B cell (primary cell): ENCODE measurements around the gene DYNC2I2. TPM values are rescaled to one million over a fixed set of nuclear protein-coding genes. Genes with fewer than 3 reads are reported as not detected.

Source experiments
- ATAC-seq: fragments of 200-7000 bp; cut with Tn5 transposase; one replicate; pipeline ENCODE4 v1.10.0; 2021; ENCODE audit warnings: low read depth, mild to moderate bottlenecking, moderate number of reproducible peaks, moderate library complexity
- CTCF ChIA-PET: fragments of 350-600 bp; sonication (Branson Sonifier 250); formaldehyde crosslinking; loops from one replicate; lab custom pipeline; 2021; ENCODE audit warnings: antibody characterized with exemption, inconsistent platforms; lab: Charles Lee
- POLR2A ChIA-PET: fragments of 350-600 bp; sonication (Branson Sonifier 250); formaldehyde crosslinking; loops from one replicate; lab custom pipeline; 2021; ENCODE audit warnings: antibody characterized with exemption; lab: Charles Lee
- DNase-seq: peaks from one replicate; pipeline ENCODE4 v3.0.0; 2013
- H2AFZ ChIP-seq: 2 replicates; pipeline ENCODE4 v1.6.1; 2012; ENCODE audit warnings: mild to moderate bottlenecking, low read depth, low read length; ENCODE audit not compliant: insufficient read depth, poor library complexity, severe bottlenecking
- H3K27ac ChIP-seq, 2 donors: 1 replicate in 1 of 2; 2 replicates in 1 of 2; pipeline ENCODE4 v1.5.1; 2012 to 2013; ENCODE audit warnings: low read length in 2 of 2, mild to moderate bottlenecking in 2 of 2, moderate library complexity in 1 of 2
- H3K27me3 ChIP-seq, 4 experiments: fragments of 200-600 bp in 1 of 4; sonication (generic) in 1 of 4; replicated peaks in 1 of 4; 1 replicate in 2 of 4; 2 replicates in 2 of 4; pipeline versions ENCODE4 v1.6.1 to v1.7.0; 2013 to 2016; ENCODE audit warnings: low read length in 3 of 4, mild to moderate bottlenecking in 2 of 4, mixed read lengths in 1 of 4, moderate library complexity in 1 of 4; ENCODE audit not compliant: insufficient read depth in 4 of 4, control insufficient read depth in 3 of 4; ENCODE audit errors: control extremely low read depth in 1 of 4
- H3K36me3 ChIP-seq, 2 experiments: replicated peaks in 1 of 2; 1 replicate in 1 of 2; 2 replicates in 1 of 2; pipeline versions ENCODE4 v1.6.1 to v1.7.1; 2013; ENCODE audit warnings: low read length in 1 of 2; ENCODE audit not compliant: insufficient read depth in 2 of 2, control insufficient read depth in 1 of 2; ENCODE audit errors: control extremely low read depth in 1 of 2, extremely low read depth in 1 of 2
- H3K4me1 ChIP-seq, 2 donors: fragments of 200-600 bp in 1 of 2; sonication (generic) in 1 of 2; 1 replicate in 1 of 2; 2 replicates in 1 of 2; pipeline versions ENCODE4 v1.5.1 to v1.6.1; 2013 to 2017; ENCODE audit warnings: low read length in 2 of 2; ENCODE audit not compliant: control insufficient read depth in 2 of 2, insufficient read depth in 2 of 2
- H3K4me2 ChIP-seq: replicated peaks from 2 replicates; pipeline ENCODE3; 2012; ENCODE audit warnings: mild to moderate bottlenecking, low read depth, low read length; ENCODE audit not compliant: poor library complexity, severe bottlenecking
- H3K4me3 ChIP-seq, 5 experiments: fragments of 200-600 bp in 1 of 5; sonication (generic) in 1 of 5; 1 replicate in 3 of 5; 2 replicates in 2 of 5; pipeline versions ENCODE4 v1.5.1 to v1.7.0; 2011 to 2016; ENCODE audit warnings: low read length in 4 of 5, mild to moderate bottlenecking in 4 of 5, low read depth in 2 of 5, control low read depth in 1 of 5, moderate library complexity in 1 of 5; ENCODE audit not compliant: insufficient read depth in 1 of 5; ENCODE audit errors: control extremely low read depth in 1 of 5, extremely low read depth in 1 of 5
- H3K79me2 ChIP-seq: fragments of 200-600 bp; sonication (generic); one replicate; pipeline ENCODE4 v1.6.0; 2016; ENCODE audit warnings: low read length; ENCODE audit not compliant: control insufficient read depth, insufficient read depth
- H3K9ac ChIP-seq: fragments of 200-600 bp; sonication (generic); 2 replicates; pipeline ENCODE4 v1.6.1; 2017; ENCODE audit warnings: mild to moderate bottlenecking, low read length, moderate library complexity
- H3K9me3 ChIP-seq, 3 donors: one replicate each; pipeline versions ENCODE4 v1.6.1 to v1.7.1; 2013; ENCODE audit warnings: low read length in 2 of 3; ENCODE audit not compliant: control insufficient read depth in 2 of 3, insufficient read depth in 1 of 3; ENCODE audit errors: control extremely low read depth in 1 of 3
- H4K20me1 ChIP-seq: 2 replicates; pipeline ENCODE4 v1.6.0; 2012; ENCODE audit warnings: mild to moderate bottlenecking, low read length; ENCODE audit not compliant: insufficient read depth, control insufficient read depth, poor library complexity, severe bottlenecking
- H3K27ac Mint-ChIP-seq: one replicate; pipeline ENCODE4 v1.8.0; 2021; ENCODE audit warnings: mixed read lengths
- H3K27me3 Mint-ChIP-seq: one replicate; pipeline ENCODE4 v1.8.0; 2021; ENCODE audit warnings: mixed read lengths
- H3K4me1 Mint-ChIP-seq: one replicate; pipeline ENCODE4 v1.8.0; 2021; ENCODE audit warnings: mixed read lengths
- H3K4me3 Mint-ChIP-seq: one replicate; pipeline ENCODE4 v1.8.0; 2021; ENCODE audit warnings: mixed read lengths
- H3K9me3 Mint-ChIP-seq: one replicate; pipeline ENCODE4 v1.8.0; 2022; ENCODE audit warnings: mixed read lengths; ENCODE audit not compliant: insufficient read depth
- EZH2 ChIP-seq: IDR thresholded peaks from 2 replicates; pipeline ENCODE4 v1.6.1; 2012; ENCODE audit warnings: borderline replicate concordance, low read depth, mild to moderate bottlenecking, moderate library complexity, low read length; ENCODE audit not compliant: insufficient read depth, poor library complexity, severe bottlenecking
- WGBS: methylation state at CpG from one replicate; pipeline ENCODE4 v1.1.5; 2013; ENCODE audit warnings: missing lambda C conversion rate; ENCODE audit not compliant: insufficient coverage; 5-methylcytosine and 5-hydroxymethylcytosine counted together
- intact Hi-C: fragments of 100-400 bp; cut with micrococcal nuclease; formaldehyde crosslinking; loops from one replicate; pipeline ENCODE4 v1.10.0; 2022
- polyA plus RNA-seq: library from polyadenylated mRNA; depleted of rRNA; stranded (reverse); fragments of >200 nt; gene quantifications from 2 replicates; pipeline ENCODE4 v1.2.3, GENCODE V29; 2012
- total RNA-seq, 2 donors: library from RNA; stranded (reverse); fragments of 120-200 nt in 1 of 2; gene quantifications; 1 replicate in 1 of 2; 2 replicates in 1 of 2; pipeline versions ENCODE4 v1.2.3 to v1.2.4, GENCODE V29; 2013 to 2022
- TF ChIP-seq, protein P1 (sequence below): fragments of 200-600 bp; IDR thresholded peaks from one replicate; pipeline ENCODE4 v1.8.0; 2022; ENCODE audit warnings: antibody characterized with exemption, mild to moderate bottlenecking

DYNC2I2 gene
- total and polyA plus RNA-seq, 2 donors (not counting 1 experiment from before 2014, with no cell fraction given): 76.6 to 109 TPM

DNA sequence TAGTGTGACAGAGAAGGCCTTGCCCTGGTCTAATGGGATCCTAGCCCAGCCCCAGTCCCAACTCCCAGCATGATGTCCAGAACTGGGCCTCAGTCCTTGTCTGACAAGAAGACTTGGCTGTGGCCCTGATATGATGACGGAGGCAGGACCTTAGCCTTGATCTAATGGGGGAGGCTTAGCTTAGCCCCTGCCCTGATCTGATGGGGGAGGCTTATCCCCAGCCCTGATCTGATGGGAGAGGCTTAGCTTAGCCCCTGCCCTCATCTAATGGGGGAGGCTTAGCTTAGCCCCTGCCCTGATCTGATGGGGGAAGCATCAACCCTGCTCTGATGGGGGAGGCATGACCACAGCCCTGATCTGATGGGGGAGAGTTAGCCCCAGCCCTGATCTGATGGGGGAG lies 49.4 kb upstream of the DYNC2I2 start:
- ATAC-seq: no peak
- no peak for TF ChIP-seq EZH2
- TF ChIP-seq, protein P1, sequence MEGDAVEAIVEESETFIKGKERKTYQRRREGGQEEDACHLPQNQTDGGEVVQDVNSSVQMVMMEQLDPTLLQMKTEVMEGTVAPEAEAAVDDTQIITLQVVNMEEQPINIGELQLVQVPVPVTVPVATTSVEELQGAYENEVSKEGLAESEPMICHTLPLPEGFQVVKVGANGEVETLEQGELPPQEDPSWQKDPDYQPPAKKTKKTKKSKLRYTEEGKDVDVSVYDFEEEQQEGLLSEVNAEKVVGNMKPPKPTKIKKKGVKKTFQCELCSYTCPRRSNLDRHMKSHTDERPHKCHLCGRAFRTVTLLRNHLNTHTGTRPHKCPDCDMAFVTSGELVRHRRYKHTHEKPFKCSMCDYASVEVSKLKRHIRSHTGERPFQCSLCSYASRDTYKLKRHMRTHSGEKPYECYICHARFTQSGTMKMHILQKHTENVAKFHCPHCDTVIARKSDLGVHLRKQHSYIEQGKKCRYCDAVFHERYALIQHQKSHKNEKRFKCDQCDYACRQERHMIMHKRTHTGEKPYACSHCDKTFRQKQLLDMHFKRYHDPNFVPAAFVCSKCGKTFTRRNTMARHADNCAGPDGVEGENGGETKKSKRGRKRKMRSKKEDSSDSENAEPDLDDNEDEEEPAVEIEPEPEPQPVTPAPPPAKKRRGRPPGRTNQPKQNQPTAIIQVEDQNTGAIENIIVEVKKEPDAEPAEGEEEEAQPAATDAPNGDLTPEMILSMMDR: no peak
- WGBS: no CpG with 5 or more reads among the region's 1 CpG

GRCh38 chr9:128705051-128705965 lies 48.7 kb upstream of the DYNC2I2 start:
- H3K9me3 Mint-ChIP-seq: no peaks in the 10 kb centered on the region
- TF ChIP-seq, protein P1: no peak
- no peak for TF ChIP-seq EZH2
- CTCF ChIA-PET: interaction anchor here (1.2 to 1.6 kb wide), 3 partner anchors 14 to 46 kb away, joined by 3 to 4 read pairs (median 3); no protein-coding TSS in a partner anchor
- no peaks in the 10 kb centered on the region for H3K27me3 Mint-ChIP-seq
- no peak overlapping the region for H2AFZ ChIP-seq
- no peak overlapping the region for H3K4me3 ChIP-seq
- no peak overlapping the region for H3K27ac Mint-ChIP-seq
- no peaks in the 10 kb centered on the region for H4K20me1 ChIP-seq
- no peak overlapping the region for H3K9ac ChIP-seq
- no peak for DNase-seq
- no peak for ATAC-seq
- no peaks in the 10 kb centered on the region for H3K9me3 ChIP-seq
- WGBS: 95% methylated on average over 36 of the region's 36 CpGs
- no peaks in the 10 kb centered on the region for H3K36me3 ChIP-seq
- H3K27ac ChIP-seq: no peak overlapping the region
- intact Hi-C loops: no loop called here
- no peak overlapping the region for H3K4me2 ChIP-seq
- H3K4me1 ChIP-seq: peaks cover 9 to 17% of the 10 kb centered on the region in 2 donors
- peaks cover 10% of the 10 kb centered on the region for H3K4me1 Mint-ChIP-seq
- no peak overlapping the region for H3K4me3 Mint-ChIP-seq
- POLR2A ChIA-PET: interaction anchor here (0.6 kb wide), 1 partner anchor 16 kb away, joined by 5 read pairs; no protein-coding TSS in a partner anchor
- H3K79me2 ChIP-seq: no peaks in the 10 kb centered on the region
- H3K27me3 ChIP-seq: no peaks in the 10 kb centered on the region

More for the DNA sequence above, 49.4 kb upstream of the DYNC2I2 start:
- Mint-ChIP-seq H3K27ac (no peak overlapping the region), H3K4me1 (peaks cover 10% of the 10 kb centered on the region), H3K4me3 (no peak overlapping the region), H3K9me3 (no peaks in the 10 kb centered on the region), H3K27me3 (no peaks in the 10 kb centered on the region)
- Histone ChIP-seq H2AFZ (no peak overlapping the region), H4K20me1 (no peaks in the 10 kb centered on the region), H3K27ac (no peak overlapping the region), H3K27me3 (no peaks in the 10 kb centered on the region), H3K79me2 (no peaks in the 10 kb centered on the region), H3K36me3 (no peaks in the 10 kb centered on the region), H3K9me3 (no peaks in the 10 kb centered on the region), H3K4me3 (no peak overlapping the region), H3K4me2 (no peak overlapping the region), H3K9ac (no peak overlapping the region), H3K4me1 (peaks cover 9 to 17% of the 10 kb centered on the region in 2 donors)
- POLR2A ChIA-PET: interaction anchor here (0.6 kb wide), 1 partner anchor 16 kb away, joined by 5 read pairs; no protein-coding TSS in a partner anchor
- intact Hi-C loops: no loop called here
- DNase-seq: no peak
- CTCF ChIA-PET: interaction anchor here (0.7 to 1.2 kb wide), 2 partner anchors 9 to 46 kb away, joined by 3 to 4 read pairs; no protein-coding TSS in a partner anchor
